K562 (cell line): ENCODE results near the gene ESR2. TPM values are rescaled to one million over a fixed set of nuclear protein-coding genes. Genes with fewer than 3 reads are reported as not detected.

ENCODE experiments used
- ATAC-seq: fragments of 200-7000 bp; cut with Tn5 transposase; 3 replicates; pipeline ENCODE4 v1.9.1; 2020; ENCODE audit warnings: moderate library complexity
- BruUV-seq: library from RNA; stranded (reverse); fragments of 400-500 nt; replicated peaks from 2 replicates; lab custom pipeline; 2021; lab: Mats Ljungman, UMichigan
- CTCF ChIA-PET: fragments of 300-600 bp; formaldehyde crosslinking; extraction: SDS; loops from one replicate; lab custom pipeline; 2021; ENCODE audit warnings: low intra/inter-chr PET ratio; lab: Yijun Ruan, JAX
- POLR2A ChIA-PET: fragments of 300-600, 350-650 bp; sonication (Branson Sonifier 250); formaldehyde crosslinking; extraction: SDS; loops from one replicate; lab custom pipeline; 2021; ENCODE audit warnings: antibody characterized with exemption, inconsistent platforms; lab: Yijun Ruan, JAX
- DNase-seq, 4 experiments: peaks; one replicate each; pipeline versions ENCODE4 v3.0.0 to v3.0.0-alpha.2; 2011 to 2018; ENCODE audit warnings: low spot score in 3 of 4, mixed read lengths in 3 of 4; ENCODE audit errors: extremely low read depth in 1 of 4
- FAIRE-seq: peaks from 2 replicates; lab custom pipeline; 2011; peaks lifted over from hg19 to GRCh38; lab: Jason Lieb, UNC
- H2AFZ ChIP-seq: 2 replicates; pipeline ENCODE4 v1.6.0; 2011; ENCODE audit warnings: low read depth, low read length, control low read depth, inconsistent platforms
- H3K27ac ChIP-seq: fragments of 200-600 bp; 3 replicates; pipeline ENCODE4 v1.8.0; 2011; ENCODE audit warnings: low read depth, mild to moderate bottlenecking, control low read depth, inconsistent platforms, low read length, moderate library complexity, mixed read lengths; ENCODE audit errors: extremely low read depth
- H3K27me3 ChIP-seq, 2 experiments: fragments of 300-600 bp in 1 of 2; 2 replicates in 1 of 2; 3 replicates in 1 of 2; pipeline versions ENCODE4 v1.6.0 to v1.8.0; 2011; ENCODE audit warnings: inconsistent platforms in 2 of 2, low read length in 2 of 2, mild to moderate bottlenecking in 1 of 2, mixed read lengths in 1 of 2, moderate library complexity in 1 of 2; ENCODE audit not compliant: control insufficient read depth in 2 of 2, insufficient read depth in 2 of 2
- H3K36me3 ChIP-seq: fragments of 300-600 bp; 3 replicates; pipeline ENCODE4 v1.8.0; 2011; ENCODE audit warnings: mild to moderate bottlenecking, low read length, inconsistent platforms; ENCODE audit not compliant: control insufficient read depth, insufficient read depth
- H3K4me1 ChIP-seq, 2 experiments: fragments of 200-600 bp in 1 of 2; replicated peaks in 1 of 2; 2 replicates in 1 of 2; 3 replicates in 1 of 2; pipeline versions ENCODE4 v1.5.1 to v1.8.0; 2011; ENCODE audit warnings: inconsistent platforms in 2 of 2, low read length in 2 of 2, mild to moderate bottlenecking in 1 of 2, mixed read lengths in 1 of 2, moderate library complexity in 1 of 2; ENCODE audit not compliant: control insufficient read depth in 2 of 2, insufficient read depth in 2 of 2
- H3K4me2 ChIP-seq: 2 replicates; pipeline ENCODE4 v1.6.1; 2011; ENCODE audit warnings: low read length, control low read depth, inconsistent platforms, mixed read lengths; ENCODE audit not compliant: insufficient read depth
- H3K4me3 ChIP-seq: fragments of 200-600 bp; sonication (generic), shearing (Covaris generic); 2 replicates; pipeline ENCODE4 v1.5.1; 2016; ENCODE audit warnings: control low read depth, inconsistent platforms
- H3K79me2 ChIP-seq: fragments of 200-600 bp; 3 replicates; pipeline ENCODE4 v1.8.0; 2011; ENCODE audit warnings: low read length, inconsistent platforms; ENCODE audit not compliant: control insufficient read depth, insufficient read depth
- H3K9ac ChIP-seq, 2 experiments: 2 replicates each; pipeline versions ENCODE4 v1.6.0 to v1.6.1; 2011; ENCODE audit warnings: low read depth in 2 of 2, low read length in 2 of 2, control low read depth in 1 of 2, inconsistent platforms in 1 of 2, mild to moderate bottlenecking in 1 of 2, mixed read lengths in 1 of 2; ENCODE audit not compliant: insufficient read depth in 1 of 2
- H3K9me1 ChIP-seq: one replicate; pipeline ENCODE4 v1.6.0; 2011; ENCODE audit warnings: inconsistent platforms, mild to moderate bottlenecking, low read length, moderate library complexity; ENCODE audit not compliant: control insufficient read depth, insufficient read depth
- H3K9me3 ChIP-seq: replicated peaks from 2 replicates; pipeline ENCODE4 v1.5.1; 2011; ENCODE audit warnings: low read depth, low read length, inconsistent platforms; ENCODE audit not compliant: control insufficient read depth, insufficient read depth
- H4K20me1 ChIP-seq: replicated peaks from 2 replicates; pipeline ENCODE4 v1.6.1; 2011; ENCODE audit warnings: low read length, inconsistent platforms, mixed read lengths; ENCODE audit not compliant: control insufficient read depth, insufficient read depth
- CBX2 ChIP-seq: fragments of 200-600 bp; sonication (generic); IDR thresholded peaks from one replicate; pipeline ENCODE4 v1.6.1; 2012; ENCODE audit warnings: mild to moderate bottlenecking, low read length, inconsistent platforms; ENCODE audit not compliant: insufficient read depth, poor library complexity, severe bottlenecking
- CLOCK ChIP-seq: fragments of 250-450 bp; sonication (Bioruptor Pico); IDR thresholded peaks from 2 replicates; pipeline ENCODE4 v1.4.0; 2020; ENCODE audit warnings: mild to moderate bottlenecking, moderate library complexity, borderline replicate concordance
- GATAD2B ChIP-seq: fragments of 450-650 bp; IDR thresholded peaks from 2 replicates; pipeline ENCODE4 v1.6.1; 2017; ENCODE audit warnings: mild to moderate bottlenecking, borderline replicate concordance
- HDGF ChIP-seq: fragments of 450-650 bp; IDR thresholded peaks from 2 replicates; pipeline ENCODE4 v1.6.1; 2016
- MCM2 ChIP-seq: fragments of 450-650 bp; IDR thresholded peaks from 2 replicates; pipeline ENCODE4 v1.6.1; 2017; ENCODE audit warnings: low read depth, mild to moderate bottlenecking
- RCOR1 ChIP-seq, 2 experiments: IDR thresholded peaks; 2 replicates each; pipeline ENCODE4 v1.6.1; 2012; ENCODE audit warnings: low read depth in 2 of 2, low read length in 2 of 2, borderline replicate concordance in 1 of 2, improper control_type of control experiment in 1 of 2
- SMARCC2 ChIP-seq: fragments of 450-650 bp; IDR thresholded peaks from 2 replicates; pipeline ENCODE4 v1.6.1; 2017; ENCODE audit warnings: antibody characterized with exemption, moderate library complexity, mild to moderate bottlenecking, low read depth
- SRF ChIP-seq, 2 experiments: fragments of 250-450, 450-650 bp in 1 of 2; sonication (Bioruptor Pico) in 1 of 2; sonication (generic) in 1 of 2; formaldehyde crosslinking; IDR thresholded peaks; 2 replicates each; pipeline versions ENCODE4 v1.5.0 to v1.5.1; 2020 to 2022; ENCODE audit warnings: mild to moderate bottlenecking in 1 of 2, missing genetic modification reagents in 1 of 2
- ZNF23 ChIP-seq: fragments of 250-450 bp; sonication (Bioruptor Pico); IDR thresholded peaks from 2 replicates; pipeline ENCODE4 v1.4.0; 2020; ENCODE audit warnings: mild to moderate bottlenecking
- WGBS: fragments of 100-300 bp; shearing (Covaris generic); methylation state at CpG from one replicate; pipeline ENCODE4 v1.1.6; 2016; ENCODE audit warnings: low coverage, mixed read lengths; ENCODE audit not compliant: insufficient coverage; ENCODE audit errors: missing lambda C conversion rate; 5-methylcytosine and 5-hydroxymethylcytosine counted together
- in situ Hi-C: fragments of 300-500 bp; cut with MboI; formaldehyde crosslinking; loops from 4 replicates; pipeline ENCODE4 v1.15.0; 2018; ENCODE audit warnings: inconsistent platforms, mixed read lengths
- intact Hi-C: fragments of 100-400 bp; cut with micrococcal nuclease; formaldehyde crosslinking; loops from 2 replicates; pipeline ENCODE4 v1.14.2; 2022
- polyA plus RNA-seq, 8 experiments: library from polyadenylated mRNA; depleted of rRNA in 4 of 8; stranded (reverse) in 5 of 8; unstranded in 3 of 8; fragments of >200 nt; fragmentation: Nextera tagmentation in 2 of 8; fragmentation: Illumina TruSeq in 1 of 8; extraction: Ambion mirVana in 2 of 8; extraction: Trizol in 1 of 8; gene quantifications; 2 replicates each; pipeline versions ENCODE4 v1.2.1 to v1.2.3, GENCODE V29; 2011 to 2014; ENCODE audit warnings: inconsistent platforms in 1 of 8, missing spikeins in 1 of 8
- total RNA-seq, 7 experiments: library from RNA; depleted of rRNA in 6 of 7; stranded (reverse); fragments of >200 nt in 6 of 7; fragmentation: Illumina TruSeq in 2 of 7; extraction: Trizol in 2 of 7; gene quantifications; 2 replicates each; pipeline versions ENCODE4 v1.2.1 to v1.2.3, GENCODE V29; 2011 to 2021; ENCODE audit warnings: low replicate concordance in 1 of 7

The ESR2 gene
- total and polyA plus RNA-seq, 9 of the 15 experiments (the other 6 are each of a cell fraction or from before 2014, with no cell fraction given) = 0.07 to 3.8 (median 2.0) TPM

GRCh38 chr14:64092940-64093339, 201.2 kb downstream of the ESR2 start:
- no peak for TF ChIP-seq ZNF23 (CRISPR knock-in tag)
- no peak for TF ChIP-seq HDGF
- no peak for TF ChIP-seq CBX2
- TF ChIP-seq SRF (CRISPR knock-in tag; IDR thresholded peaks at IDR 0.05) = no peak
- no peak for TF ChIP-seq MCM2
- TF ChIP-seq CLOCK (CRISPR knock-in tag) = no peak
- no peak for TF ChIP-seq RCOR1 (IDR thresholded peaks at IDR 0.05; ENCODE audit: borderline replicate concordance in 1 of 2, low read depth in 2 of 2, low read length in 2 of 2)
- TF ChIP-seq GATAD2B = no peak
- no peak for TF ChIP-seq SMARCC2
- in situ Hi-C loops (no loop called here), intact Hi-C loops (no loop called here)
- CTCF ChIA-PET = no interaction called here
- WGBS = 3% methylated on average over 4 of the region's 5 CpGs
- FAIRE-seq = no peak
- no peak overlapping the region for H3K4me3 ChIP-seq
- no peaks in the 10 kb centered on the region for H3K79me2 ChIP-seq
- DNase-seq = no peak
- no peaks in the 10 kb centered on the region for H3K9me1 ChIP-seq
- H3K36me3 ChIP-seq = no peaks in the 10 kb centered on the region
- no TSS peak for BruUV-seq
- no peaks in the 10 kb centered on the region for H3K4me1 ChIP-seq
- ATAC-seq = no peak
- H3K4me2 ChIP-seq = no peak overlapping the region
- no peaks in the 10 kb centered on the region; a peak in 1 of 5 replicates for H3K27me3 ChIP-seq
- H3K27ac ChIP-seq = no peak overlapping the region
- H2AFZ ChIP-seq = no peak overlapping the region
- H3K9ac ChIP-seq = no peak overlapping the region
- H3K9me3 ChIP-seq = no peaks in the 10 kb centered on the region
- POLR2A ChIA-PET = interaction anchor here (0.6 kb wide), 1 partner anchor 80 kb away, joined by 3 read pairs; no protein-coding TSS in a partner anchor
- no peaks in the 10 kb centered on the region for H4K20me1 ChIP-seq
